Endothelial cell of umbilical vein (primary cell): Measurements from ENCODE around the gene C12orf57. TPM values are rescaled to one million over a fixed set of nuclear protein-coding genes. Genes with fewer than 3 reads are reported as not detected.

Experiments
- BruUV-seq: library from RNA; stranded (reverse); fragments of 400-500 nt; replicated peaks from 2 replicates; lab custom pipeline; 2021; lab: Mats Ljungman, UMichigan
- CTCF ChIA-PET: fragments of 300-600, 350-600 bp; sonication (Branson Sonifier 250); formaldehyde crosslinking; loops from one replicate; lab custom pipeline; 2021; ENCODE audit warnings: antibody characterized with exemption, inconsistent platforms; lab: Charles Lee
- POLR2A ChIA-PET: fragments of 300-600, 350-600 bp; sonication (Branson Sonifier 250); formaldehyde crosslinking; loops from one replicate; lab custom pipeline; 2021; ENCODE audit warnings: antibody characterized with exemption, inconsistent platforms; lab: Charles Lee
- DNase-seq: peaks from one replicate; pipeline ENCODE4 v3.0.0-alpha.2; 2011; ENCODE audit warnings: low read depth, low spot score
- FAIRE-seq: peaks from 2 replicates; lab custom pipeline; 2011; peaks lifted over from hg19 to GRCh38; lab: Jason Lieb, UNC
- H2AFZ ChIP-seq: 2 replicates; pipeline ENCODE4 v1.6.0; 2012; ENCODE audit warnings: low read depth, low read length, control low read depth, inconsistent platforms
- H3K27ac ChIP-seq: 2 replicates; pipeline ENCODE4 v1.5.1; 2011; ENCODE audit warnings: low read depth, mild to moderate bottlenecking, control low read depth, low read length, moderate library complexity; ENCODE audit not compliant: insufficient read depth
- H3K27me3 ChIP-seq, 2 experiments: 2 replicates each; pipeline versions ENCODE4 v1.6.0 to v1.6.1; 2011; ENCODE audit warnings: low read length in 2 of 2, mixed read lengths in 1 of 2; ENCODE audit not compliant: control insufficient read depth in 2 of 2, insufficient read depth in 2 of 2
- H3K36me3 ChIP-seq, 2 experiments: 2 replicates in 1 of 2; 3 replicates in 1 of 2; pipeline ENCODE4 v1.5.1; 2011; ENCODE audit warnings: low read length in 2 of 2, mild to moderate bottlenecking in 1 of 2, moderate library complexity in 1 of 2; ENCODE audit not compliant: control insufficient read depth in 2 of 2, insufficient read depth in 2 of 2; ENCODE audit errors: extremely low read depth in 1 of 2
- H3K4me1 ChIP-seq: 3 replicates; pipeline ENCODE4 v1.5.1; 2011; ENCODE audit warnings: mild to moderate bottlenecking, low read length; ENCODE audit not compliant: control insufficient read depth, insufficient read depth; ENCODE audit errors: extremely low read depth
- H3K4me2 ChIP-seq: 2 replicates; pipeline ENCODE4 v1.6.1; 2011; ENCODE audit warnings: low read length, control low read depth, mixed read lengths; ENCODE audit not compliant: insufficient read depth
- H3K4me3 ChIP-seq, 3 experiments: fragments of 200-600 bp in 1 of 3; sonication (generic), shearing (Covaris generic) in 1 of 3; replicated peaks in 1 of 3; 2 replicates each; pipeline ENCODE4 v1.5.1; 2011 to 2016; ENCODE audit warnings: control low read depth in 3 of 3, low read length in 3 of 3, mild to moderate bottlenecking in 2 of 3, inconsistent platforms in 1 of 3, low read depth in 1 of 3, moderate library complexity in 1 of 3; ENCODE audit not compliant: insufficient read depth in 1 of 3
- H3K79me2 ChIP-seq: 2 replicates; pipeline ENCODE4 v1.6.0; 2012; ENCODE audit warnings: low read length, inconsistent platforms; ENCODE audit not compliant: control insufficient read depth, insufficient read depth
- H3K9ac ChIP-seq: replicated peaks from 2 replicates; pipeline ENCODE3; 2011; ENCODE audit warnings: low read length, control low read depth; ENCODE audit not compliant: insufficient read depth; ENCODE audit errors: extremely low read depth
- H3K9me1 ChIP-seq: replicated peaks from 3 replicates; pipeline ENCODE4 v1.6.0; 2011; ENCODE audit warnings: mild to moderate bottlenecking, low read length; ENCODE audit not compliant: control insufficient read depth, insufficient read depth; ENCODE audit errors: extremely low read depth
- H3K9me3 ChIP-seq: replicated peaks from 2 replicates; pipeline ENCODE4 v1.5.1; 2012; ENCODE audit warnings: low read length, inconsistent platforms; ENCODE audit not compliant: control insufficient read depth, insufficient read depth
- H4K20me1 ChIP-seq: replicated peaks from 2 replicates; pipeline ENCODE3; 2011; ENCODE audit warnings: mild to moderate bottlenecking, low read length; ENCODE audit not compliant: control insufficient read depth, insufficient read depth; ENCODE audit errors: extremely low read depth
- CTCF ChIP-seq, 2 donors: IDR thresholded peaks; 1 replicate in 1 of 2; 2 replicates in 1 of 2; pipeline ENCODE4 v1.5.1; 2011; ENCODE audit warnings: low read length in 2 of 2, mild to moderate bottlenecking in 2 of 2, moderate library complexity in 2 of 2, control low read depth in 1 of 2, inconsistent platforms in 1 of 2, low read depth in 1 of 2; ENCODE audit not compliant: insufficient read depth in 1 of 2; ENCODE audit errors: extremely low read depth in 1 of 2
- EZH2 ChIP-seq: IDR thresholded peaks from 2 replicates; pipeline ENCODE4 v1.6.1; 2012; ENCODE audit warnings: borderline replicate concordance, low read depth, mild to moderate bottlenecking, moderate library complexity, low read length, inconsistent platforms; ENCODE audit not compliant: severe bottlenecking
- FOS ChIP-seq: IDR thresholded peaks from 2 replicates; pipeline ENCODE4 v1.6.1; 2011; ENCODE audit warnings: mild to moderate bottlenecking, low read length, moderate library complexity, borderline replicate concordance; ENCODE audit not compliant: insufficient read depth
- GATA2 ChIP-seq: IDR thresholded peaks from 2 replicates; pipeline ENCODE4 v1.7.0; 2011; ENCODE audit warnings: low read depth, mild to moderate bottlenecking, moderate library complexity, mixed read lengths, low read length; ENCODE audit not compliant: insufficient read length, insufficient read depth
- JUN ChIP-seq: IDR thresholded peaks from 2 replicates; pipeline ENCODE4 v1.6.1; 2011; ENCODE audit warnings: borderline replicate concordance, low read depth; ENCODE audit not compliant: insufficient read length, insufficient read depth
- MAX ChIP-seq: IDR thresholded peaks from 2 replicates; pipeline ENCODE4 v1.6.1; 2011; ENCODE audit not compliant: insufficient read depth, insufficient read length
- MYC ChIP-seq: IDR thresholded peaks from one replicate; pipeline ENCODE4 v1.6.1; 2011; ENCODE audit warnings: mild to moderate bottlenecking, low read depth, low read length
- POLR2A ChIP-seq: IDR thresholded peaks from 2 replicates; pipeline ENCODE4 v1.6.1; 2012; ENCODE audit warnings: low read depth, mild to moderate bottlenecking, control low read depth, low read length
- POLR2AphosphoS5 ChIP-seq: IDR thresholded peaks from 2 replicates; pipeline ENCODE4 v1.6.1; 2012; ENCODE audit warnings: low read depth, mild to moderate bottlenecking, control low read depth, low read length, moderate library complexity; ENCODE audit not compliant: insufficient read depth
- dilution Hi-C: fragments of 300-500 bp; cut with MboI; formaldehyde crosslinking; loops from one replicate; pipeline ENCODE4 v1.15.0; 2019; ENCODE audit warnings: low sequenced_read_pairs; ENCODE audit not compliant: extremely low pct_ligation_motif_present
- intact Hi-C: fragments of 100-400 bp; cut with micrococcal nuclease; formaldehyde crosslinking; loops from one replicate; pipeline ENCODE4 v1.10.0; 2022
- polyA plus RNA-seq, 4 experiments: library from polyadenylated mRNA; depleted of rRNA in 3 of 4; stranded (reverse) in 3 of 4; unstranded in 1 of 4; fragments of >200 nt; gene quantifications; 2 replicates each; pipeline versions ENCODE4 v1.2.1 to v1.2.3, GENCODE V29; 2011 to 2012; ENCODE audit warnings: missing spikeins in 1 of 4
- total RNA-seq: library from RNA; stranded (reverse); gene quantifications from 2 replicates; pipeline ENCODE4 v1.2.3, GENCODE V29; 2021

C12orf57 gene
- total and polyA plus RNA-seq, 2 donors (not counting 3 experiments of a cell fraction or from before 2014, with no cell fraction given): 167 to 729 TPM

- Histone ChIP-seq H3K4me2 (no peak overlapping the region), H3K4me1 (peaks cover 17% of the 10 kb centered on the region), H3K27me3 (no peaks in the 10 kb centered on the region), H3K4me3 (no peak overlapping the region), H4K20me1 (no peaks in the 10 kb centered on the region), H3K9me1 (no peaks in the 10 kb centered on the region), H3K36me3 (no peaks in the 10 kb centered on the region), H3K79me2 (no peaks in the 10 kb centered on the region), H3K27ac (no peak overlapping the region), H3K9ac (no peak overlapping the region), H2AFZ (peak overlapping the region; percentile 25), H3K9me3 (no peaks in the 10 kb centered on the region)
- TF ChIP-seq JUN (no peak), CTCF (IDR thresholded peaks at IDR 0.05; ENCODE audit: extremely low read depth in 1 of 2, insufficient read depth in 1 of 2, low read depth in 1 of 2, low read length in 2 of 2) (no peak), MYC (no peak), POLR2A (no peak), EZH2 (no peak), MAX (no peak), FOS (no peak), POLR2AphosphoS5 (no peak), GATA2 (no peak)
- ChIA-PET POLR2A (no interaction called here), CTCF (interaction anchor here (1.5 kb wide), 2 partner anchors 9 to 12 kb away, joined by 4 to 8 read pairs; no protein-coding TSS in a partner anchor)
- intact Hi-C loops: no loop called here
- BruUV-seq: no TSS peak
- FAIRE-seq: no peak
- dilution Hi-C loops: no loop called here
- no peak for DNase-seq
These were observed 9.1 kb downstream of the C12orf57 start for GRCh38 chr12:6952863-6953441.
